K562 (cell line): ENCODE results near the gene CRELD2. TPM values are rescaled to one million over a fixed set of nuclear protein-coding genes. Genes with fewer than 3 reads are reported as not detected.

Experiments used
- ATAC-seq: fragments of 200-7000 bp; cut with Tn5 transposase; 3 replicates; pipeline ENCODE4 v1.9.1; 2020; ENCODE audit warnings: moderate library complexity
- BruUV-seq: library from RNA; stranded (reverse); fragments of 400-500 nt; replicated peaks from 2 replicates; lab custom pipeline; 2021; lab: Mats Ljungman, UMichigan
- CTCF ChIA-PET: fragments of 300-600 bp; formaldehyde crosslinking; extraction: SDS; loops from one replicate; lab custom pipeline; 2021; ENCODE audit warnings: low intra/inter-chr PET ratio; lab: Yijun Ruan, JAX
- POLR2A ChIA-PET: fragments of 300-600, 350-650 bp; sonication (Branson Sonifier 250); formaldehyde crosslinking; extraction: SDS; loops from one replicate; lab custom pipeline; 2021; ENCODE audit warnings: antibody characterized with exemption, inconsistent platforms; lab: Yijun Ruan, JAX
- DNase-seq, 4 experiments: peaks; one replicate each; pipeline versions ENCODE4 v3.0.0 to v3.0.0-alpha.2; 2011 to 2018; ENCODE audit warnings: low spot score in 3 of 4, mixed read lengths in 3 of 4; ENCODE audit errors: extremely low read depth in 1 of 4
- FAIRE-seq: peaks from 2 replicates; lab custom pipeline; 2011; peaks lifted over from hg19 to GRCh38; lab: Jason Lieb, UNC
- H2AFZ ChIP-seq: 2 replicates; pipeline ENCODE4 v1.6.0; 2011; ENCODE audit warnings: low read depth, low read length, control low read depth, inconsistent platforms
- H3K27ac ChIP-seq: fragments of 200-600 bp; 3 replicates; pipeline ENCODE4 v1.8.0; 2011; ENCODE audit warnings: low read depth, mild to moderate bottlenecking, control low read depth, inconsistent platforms, low read length, moderate library complexity, mixed read lengths; ENCODE audit errors: extremely low read depth
- H3K27me3 ChIP-seq, 2 experiments: fragments of 300-600 bp in 1 of 2; 2 replicates in 1 of 2; 3 replicates in 1 of 2; pipeline versions ENCODE4 v1.6.0 to v1.8.0; 2011; ENCODE audit warnings: inconsistent platforms in 2 of 2, low read length in 2 of 2, mild to moderate bottlenecking in 1 of 2, mixed read lengths in 1 of 2, moderate library complexity in 1 of 2; ENCODE audit not compliant: control insufficient read depth in 2 of 2, insufficient read depth in 2 of 2
- H3K36me3 ChIP-seq: fragments of 300-600 bp; 3 replicates; pipeline ENCODE4 v1.8.0; 2011; ENCODE audit warnings: mild to moderate bottlenecking, low read length, inconsistent platforms; ENCODE audit not compliant: control insufficient read depth, insufficient read depth
- H3K4me1 ChIP-seq, 2 experiments: fragments of 200-600 bp in 1 of 2; replicated peaks in 1 of 2; 2 replicates in 1 of 2; 3 replicates in 1 of 2; pipeline versions ENCODE4 v1.5.1 to v1.8.0; 2011; ENCODE audit warnings: inconsistent platforms in 2 of 2, low read length in 2 of 2, mild to moderate bottlenecking in 1 of 2, mixed read lengths in 1 of 2, moderate library complexity in 1 of 2; ENCODE audit not compliant: control insufficient read depth in 2 of 2, insufficient read depth in 2 of 2
- H3K4me2 ChIP-seq: 2 replicates; pipeline ENCODE4 v1.6.1; 2011; ENCODE audit warnings: low read length, control low read depth, inconsistent platforms, mixed read lengths; ENCODE audit not compliant: insufficient read depth
- H3K4me3 ChIP-seq: fragments of 200-600 bp; sonication (generic), shearing (Covaris generic); 2 replicates; pipeline ENCODE4 v1.5.1; 2016; ENCODE audit warnings: control low read depth, inconsistent platforms
- H3K79me2 ChIP-seq: fragments of 200-600 bp; 3 replicates; pipeline ENCODE4 v1.8.0; 2011; ENCODE audit warnings: low read length, inconsistent platforms; ENCODE audit not compliant: control insufficient read depth, insufficient read depth
- H3K9ac ChIP-seq, 2 experiments: 2 replicates each; pipeline versions ENCODE4 v1.6.0 to v1.6.1; 2011; ENCODE audit warnings: low read depth in 2 of 2, low read length in 2 of 2, control low read depth in 1 of 2, inconsistent platforms in 1 of 2, mild to moderate bottlenecking in 1 of 2, mixed read lengths in 1 of 2; ENCODE audit not compliant: insufficient read depth in 1 of 2
- H3K9me1 ChIP-seq: one replicate; pipeline ENCODE4 v1.6.0; 2011; ENCODE audit warnings: inconsistent platforms, mild to moderate bottlenecking, low read length, moderate library complexity; ENCODE audit not compliant: control insufficient read depth, insufficient read depth
- H3K9me3 ChIP-seq: replicated peaks from 2 replicates; pipeline ENCODE4 v1.5.1; 2011; ENCODE audit warnings: low read depth, low read length, inconsistent platforms; ENCODE audit not compliant: control insufficient read depth, insufficient read depth
- H4K20me1 ChIP-seq: replicated peaks from 2 replicates; pipeline ENCODE4 v1.6.1; 2011; ENCODE audit warnings: low read length, inconsistent platforms, mixed read lengths; ENCODE audit not compliant: control insufficient read depth, insufficient read depth
- BHLHE40 ChIP-seq: IDR thresholded peaks from 2 replicates; pipeline ENCODE4 v1.6.1; 2011; ENCODE audit warnings: low read length, improper control_type of control experiment
- CBFA2T2 ChIP-seq: fragments of 450-650 bp; conservative IDR thresholded peaks from 2 replicates; pipeline ENCODE4 v1.6.1; 2017; ENCODE audit warnings: mild to moderate bottlenecking
- CBFA2T3 ChIP-seq: fragments of 450-650 bp; IDR thresholded peaks from 2 replicates; pipeline ENCODE4 v1.6.1; 2017
- CEBPG ChIP-seq, 3 experiments: fragments of 200-800 bp in 1 of 3; sonication (Bioruptor generic) in 1 of 3; sonication (generic) in 1 of 3; formaldehyde crosslinking in 1 of 3; IDR thresholded peaks in 2 of 3; conservative IDR thresholded peaks in 1 of 3; 2 replicates each; pipeline versions ENCODE4 v1.6.1 to v1.8.0; 2016 to 2022; ENCODE audit warnings: missing compliant biosample characterization in 2 of 3, missing genetic modification characterization in 2 of 3, mild to moderate bottlenecking in 1 of 3, missing genetic modification reagents in 1 of 3
- CHD1 ChIP-seq: fragments of 200-600 bp; sonication (generic); IDR thresholded peaks from one replicate; pipeline ENCODE4 v1.6.1; 2012; ENCODE audit warnings: mild to moderate bottlenecking, moderate library complexity, low read length, inconsistent platforms
- DNMT1 ChIP-seq: fragments of 450-650 bp; IDR thresholded peaks from 2 replicates; pipeline ENCODE4 v1.6.1; 2016; ENCODE audit warnings: antibody characterized with exemption, mild to moderate bottlenecking
- ELK1 ChIP-seq: sonication (generic); formaldehyde crosslinking; IDR thresholded peaks from 2 replicates; pipeline ENCODE4 v1.8.1; 2022; ENCODE audit warnings: missing genetic modification reagents
- GATAD2A ChIP-seq: fragments of 450-650 bp; IDR thresholded peaks from 2 replicates; pipeline ENCODE4 v1.6.1; 2017
- GTF3C2 ChIP-seq: IDR thresholded peaks from 3 replicates; pipeline ENCODE4 v1.6.1; 2011; ENCODE audit warnings: borderline replicate concordance, mild to moderate bottlenecking, moderate library complexity; ENCODE audit not compliant: insufficient read length; ENCODE audit errors: extremely low read depth
- HEY1 ChIP-seq: fragments of 250-450 bp; sonication (Bioruptor Pico); IDR thresholded peaks from 2 replicates; pipeline ENCODE4 v1.5.0; 2020; ENCODE audit warnings: mild to moderate bottlenecking, moderate library complexity, borderline replicate concordance
- KAT7 ChIP-seq: sonication (generic); formaldehyde crosslinking; IDR thresholded peaks from 2 replicates; pipeline ENCODE4 v1.8.0; 2022; ENCODE audit warnings: missing genetic modification reagents, mild to moderate bottlenecking, borderline replicate concordance
- MTA3 ChIP-seq: fragments of 450-650 bp; formaldehyde crosslinking; IDR thresholded peaks from 2 replicates; pipeline ENCODE4 v1.6.1; 2017; ENCODE audit warnings: mild to moderate bottlenecking, borderline replicate concordance
- NCOR1 ChIP-seq: fragments of 450-650 bp; IDR thresholded peaks from 2 replicates; pipeline ENCODE4 v1.6.1; 2016; ENCODE audit warnings: mild to moderate bottlenecking, moderate library complexity
- SETDB1 ChIP-seq: IDR thresholded peaks from one replicate; pipeline ENCODE4 v1.6.1; 2012; ENCODE audit warnings: low read length, control low read depth, inconsistent platforms
- STAT5A ChIP-seq: IDR thresholded peaks from 2 replicates; pipeline ENCODE4 v1.6.1; 2012; ENCODE audit warnings: low read length, inconsistent platforms, borderline replicate concordance
- TEAD1 ChIP-seq, 2 experiments: fragments of 450-650 bp in 1 of 2; sonication (generic) in 1 of 2; formaldehyde crosslinking; IDR thresholded peaks; 2 replicates each; pipeline versions ENCODE4 v1.4.0 to v1.8.0; 2020 to 2022; ENCODE audit warnings: mild to moderate bottlenecking in 2 of 2, missing genetic modification reagents in 1 of 2
- ZNF212 ChIP-seq: fragments of 450-650 bp; formaldehyde crosslinking; IDR thresholded peaks from 2 replicates; pipeline ENCODE4 v1.4.0; 2020; ENCODE audit warnings: mild to moderate bottlenecking
- ZNF354B ChIP-seq: fragments of 250-450 bp; sonication (Bioruptor Pico); IDR thresholded peaks from 2 replicates; pipeline ENCODE4 v1.4.0; 2020
- WGBS: fragments of 100-300 bp; shearing (Covaris generic); methylation state at CpG from one replicate; pipeline ENCODE4 v1.1.6; 2016; ENCODE audit warnings: low coverage, mixed read lengths; ENCODE audit not compliant: insufficient coverage; ENCODE audit errors: missing lambda C conversion rate; 5-methylcytosine and 5-hydroxymethylcytosine counted together
- in situ Hi-C: fragments of 300-500 bp; cut with MboI; formaldehyde crosslinking; loops from 4 replicates; pipeline ENCODE4 v1.15.0; 2018; ENCODE audit warnings: inconsistent platforms, mixed read lengths
- intact Hi-C: fragments of 100-400 bp; cut with micrococcal nuclease; formaldehyde crosslinking; loops from 2 replicates; pipeline ENCODE4 v1.14.2; 2022
- polyA plus RNA-seq, 8 experiments: library from polyadenylated mRNA; depleted of rRNA in 4 of 8; stranded (reverse) in 5 of 8; unstranded in 3 of 8; fragments of >200 nt; fragmentation: Nextera tagmentation in 2 of 8; fragmentation: Illumina TruSeq in 1 of 8; extraction: Ambion mirVana in 2 of 8; extraction: Trizol in 1 of 8; gene quantifications; 2 replicates each; pipeline versions ENCODE4 v1.2.1 to v1.2.3, GENCODE V29; 2011 to 2014; ENCODE audit warnings: inconsistent platforms in 1 of 8, missing spikeins in 1 of 8
- total RNA-seq, 7 experiments: library from RNA; depleted of rRNA in 6 of 7; stranded (reverse); fragments of >200 nt in 6 of 7; fragmentation: Illumina TruSeq in 2 of 7; extraction: Trizol in 2 of 7; gene quantifications; 2 replicates each; pipeline versions ENCODE4 v1.2.1 to v1.2.3, GENCODE V29; 2011 to 2021; ENCODE audit warnings: low replicate concordance in 1 of 7

The CRELD2 gene
- total and polyA plus RNA-seq, 9 of the 15 experiments (the other 6 are each of a cell fraction or from before 2014, with no cell fraction given), result 0.96 to 25.3 (median 8.8) TPM

- Histone ChIP-seq H3K9me3 (no peaks in the 10 kb centered on the region), H3K9ac (no peak overlapping the region), H3K9me1 (no peaks in the 10 kb centered on the region), H3K27me3 (no peaks in the 10 kb centered on the region), H2AFZ (no peak overlapping the region), H3K79me2 (peaks cover 7% of the 10 kb centered on the region), H3K36me3 (peaks cover 14% of the 10 kb centered on the region; the same call in 2 of the 3 replicates), H4K20me1 (no peaks in the 10 kb centered on the region), H3K4me2 (no peak overlapping the region), H3K4me1 (peaks cover 3 to 8% of the 10 kb centered on the region in 2 experiments; a peak in 4 of 5 replicates), H3K27ac (no peak overlapping the region), H3K4me3 (no peak overlapping the region)
- ChIA-PET CTCF (no interaction called here), POLR2A (interaction anchor here (0.6 kb wide), 1 partner anchor 599 kb away, joined by 3 read pairs; no protein-coding TSS in a partner anchor)
- no TSS peak for BruUV-seq
- in situ Hi-C loops (loop anchor here (10.0 kb wide), 1 partner anchor 87 kb away; the partner anchor contains the start of gene BRD1), intact Hi-C loops (no loop called here)
- no peak for FAIRE-seq
- 92% methylated on average over 6 of the region's 30 CpGs for WGBS
- no peak for DNase-seq
- ATAC-seq, result no peak
- TF ChIP-seq ZNF212 (CRISPR knock-in tag) (no peak), GATAD2A (no peak), GTF3C2 (no peak), HEY1 (no peak), BHLHE40 (no peak), NCOR1 (no peak), CBFA2T3 (no peak), STAT5A (no peak), CEBPG (CRISPR knock-in tag; IDR thresholded peaks at IDR 0.05) (no peak), CEBPG (tag; conservative IDR thresholded peaks at IDR 0.05 in 1 of 2, IDR thresholded peaks at IDR 0.05 in 1 of 2) (no peak), SETDB1 (no peak), ZNF354B (no peak), CBFA2T2 (no peak), ELK1 (no peak), TEAD1 (CRISPR knock-in tag; IDR thresholded peaks at IDR 0.05) (no peak), CHD1 (no peak), MTA3 (no peak), KAT7 (CRISPR knock-in tag) (no peak), DNMT1 (no peak)
Measured at GRCh38 chr22:49911881-49912625, 6.4 kb upstream of the CRELD2 start.
